HG03457 (cell line): Measurements from ENCODE around the gene RNPEPL1.

Experiments
- ATAC-seq: cut with Tn5 transposase; IDR thresholded peaks from one replicate; pipeline ENCODE4 v1.9.1; 2021; ENCODE audit warnings: moderate number of reproducible peaks; ENCODE audit not compliant: unreplicated experiment

RNPEPL1 gene

GRCh38 chr2:240622060-240622411 is 53.8 kb downstream of the RNPEPL1 start:
- no peak for ATAC-seq

DNA sequence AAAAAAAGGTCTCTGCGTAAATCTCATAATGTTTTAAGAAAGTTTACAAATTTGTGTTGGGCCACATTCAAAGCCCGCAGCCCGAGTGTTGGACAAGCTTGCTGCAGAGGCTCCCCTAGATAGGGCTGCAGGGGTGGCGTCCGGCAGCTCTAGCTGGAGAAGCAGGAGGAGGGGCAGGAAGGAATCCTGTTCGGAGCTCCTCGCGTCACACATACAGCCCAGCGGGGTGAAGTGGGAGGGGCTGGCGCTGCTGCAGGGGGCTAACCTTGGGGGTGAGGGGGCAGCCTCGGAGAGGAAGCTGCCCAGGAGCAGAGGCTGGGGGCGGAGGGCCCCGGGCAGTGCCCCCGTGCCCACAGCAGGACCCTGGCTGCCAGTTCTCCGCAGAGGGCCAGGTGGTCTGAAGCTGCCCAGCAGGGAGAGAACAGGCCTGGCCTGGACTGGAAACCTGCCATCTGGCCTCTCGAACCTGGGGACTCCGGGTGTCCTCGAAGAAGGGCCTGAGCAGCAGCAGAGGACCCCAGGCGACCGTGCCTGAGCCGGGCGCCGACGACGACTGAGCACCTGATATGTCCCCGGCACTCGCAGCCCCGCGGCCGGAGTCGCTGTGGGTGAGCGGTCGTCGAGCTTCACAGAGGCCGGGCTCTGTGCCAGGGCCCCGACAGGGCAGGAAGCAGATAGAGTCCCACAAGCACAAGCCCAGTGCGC is 54.4 kb downstream of the RNPEPL1 start:
- no peak for ATAC-seq

- no peak for ATAC-seq
Observed at GRCh38 chr2:240623531-240624010, 55.3 kb downstream of the RNPEPL1 start.

DNA sequence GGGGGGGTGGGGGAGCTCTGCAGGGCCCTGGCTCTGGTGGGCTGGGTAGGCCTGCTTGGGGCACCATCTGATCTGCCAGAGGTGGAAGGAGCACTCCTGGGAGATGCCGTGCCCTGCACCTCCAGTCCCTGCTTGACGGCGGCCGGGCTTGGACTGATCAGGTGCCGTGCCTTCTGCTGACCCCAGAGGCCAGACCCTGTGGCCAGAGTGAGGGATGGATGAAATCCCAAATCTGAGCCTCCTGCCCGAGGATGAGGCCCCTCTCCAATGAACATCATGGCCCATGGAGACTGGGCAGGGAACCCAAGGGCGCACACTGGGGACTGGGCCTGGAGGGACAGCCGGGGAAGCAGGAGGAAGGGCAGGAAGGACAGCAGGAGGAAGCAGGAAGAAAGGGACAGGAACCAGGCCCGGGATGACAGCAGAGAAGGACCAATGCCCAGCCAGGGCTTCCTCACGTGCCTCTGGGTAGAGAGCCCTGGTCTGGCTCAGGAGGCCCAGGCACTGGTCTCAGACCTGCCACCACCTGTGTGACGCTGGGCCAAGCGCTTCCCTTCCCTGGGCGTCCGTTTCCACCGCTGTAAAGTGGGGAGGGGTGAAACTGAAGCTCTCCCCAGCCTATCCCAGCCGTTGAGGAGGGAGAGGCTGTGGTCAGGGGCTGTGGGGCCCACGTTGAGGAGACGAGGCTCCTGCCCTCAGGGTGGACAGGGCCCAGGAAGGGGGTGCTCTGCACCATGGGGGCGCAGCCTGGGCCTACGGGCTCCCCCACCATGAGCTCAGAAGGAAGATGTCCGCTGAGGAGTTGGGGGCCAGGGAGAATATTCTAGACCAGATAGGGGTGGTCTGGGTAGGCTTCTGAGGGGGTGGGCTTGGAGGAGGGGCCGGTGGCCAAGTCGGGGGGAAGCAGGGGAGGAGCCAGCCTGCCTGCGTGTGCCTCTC is 56.0 kb downstream of the RNPEPL1 start:
- no peak for ATAC-seq

DNA sequence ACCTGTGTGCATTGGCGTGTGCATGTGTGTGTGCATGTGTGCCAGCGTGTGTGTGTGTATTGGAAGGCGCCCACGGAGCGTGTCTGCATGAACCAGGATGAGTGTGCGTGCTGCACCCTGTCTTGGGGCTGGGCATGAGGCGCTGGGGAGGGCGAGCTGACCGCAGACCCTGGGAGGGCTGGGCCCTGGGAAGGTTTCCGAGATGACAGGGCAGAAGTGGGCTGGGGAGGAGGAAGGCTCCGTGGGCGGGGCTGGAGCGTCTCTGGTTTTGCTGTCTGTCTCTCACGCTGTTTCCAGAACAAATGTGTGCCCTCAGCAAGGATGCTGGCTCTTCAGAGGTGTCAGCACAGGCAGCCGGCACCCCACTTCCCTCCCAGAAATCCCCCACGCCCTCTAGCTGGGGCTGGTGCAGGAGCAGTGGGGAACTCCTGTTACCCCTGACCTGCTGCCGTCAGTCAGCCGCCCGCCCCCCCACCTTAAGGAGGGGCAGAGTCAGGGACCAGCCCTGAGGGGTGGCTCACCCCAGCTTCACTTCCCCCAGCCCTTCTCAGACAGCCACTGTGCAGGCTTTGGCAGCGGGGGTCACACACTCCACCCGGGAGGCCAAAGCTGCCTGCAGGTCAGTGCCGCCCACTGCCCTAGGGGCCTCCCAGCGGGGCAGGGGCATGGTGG is 56.8 kb downstream of the RNPEPL1 start, which contains the start of gene GPR35:
Gene GPR35 (plus strand): TSS at position 531 of the 672 bp plus-strand sequence. CDS start 4,473 bp downstream, outside the sequence.
- no peak for ATAC-seq

DNA sequence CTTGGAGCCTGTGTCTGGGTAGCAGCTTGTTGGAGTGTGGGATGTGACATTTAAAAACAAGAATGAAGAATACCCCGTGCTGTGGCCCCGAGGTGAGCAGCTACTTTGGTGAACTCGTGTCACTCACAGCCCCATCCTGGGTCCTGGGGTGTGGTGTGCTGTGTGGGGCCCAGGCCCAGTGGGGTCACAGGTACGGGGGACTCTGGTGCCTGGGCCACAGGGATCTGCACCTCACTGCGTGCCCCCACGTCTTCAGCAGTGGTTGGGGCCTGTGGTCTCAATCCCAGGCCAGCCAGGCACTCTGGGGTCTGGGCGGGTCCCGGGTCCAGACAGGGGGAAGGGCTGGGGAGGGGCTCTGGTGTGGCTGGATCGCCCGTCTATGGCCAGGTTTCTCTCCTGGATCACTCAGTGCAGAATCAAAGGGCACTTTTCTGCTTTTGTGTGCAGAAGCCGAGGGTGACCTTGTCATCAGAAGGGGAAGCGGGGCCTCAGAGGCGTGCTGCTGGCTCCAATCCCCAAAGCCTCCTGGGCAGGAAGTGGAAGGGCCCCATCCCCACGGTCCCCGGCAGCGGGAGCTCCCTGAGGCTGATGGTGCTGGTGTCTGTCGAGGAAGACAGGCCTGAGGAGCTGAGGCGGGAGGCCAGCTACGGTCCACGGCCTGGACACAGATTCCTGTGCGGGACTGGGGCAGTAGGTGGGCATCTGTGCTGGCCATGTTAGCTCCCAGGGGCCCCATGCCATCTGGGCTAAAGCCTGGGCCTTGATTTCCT is 58.4 kb downstream of the RNPEPL1 start:
- ATAC-seq = no peak

DNA sequence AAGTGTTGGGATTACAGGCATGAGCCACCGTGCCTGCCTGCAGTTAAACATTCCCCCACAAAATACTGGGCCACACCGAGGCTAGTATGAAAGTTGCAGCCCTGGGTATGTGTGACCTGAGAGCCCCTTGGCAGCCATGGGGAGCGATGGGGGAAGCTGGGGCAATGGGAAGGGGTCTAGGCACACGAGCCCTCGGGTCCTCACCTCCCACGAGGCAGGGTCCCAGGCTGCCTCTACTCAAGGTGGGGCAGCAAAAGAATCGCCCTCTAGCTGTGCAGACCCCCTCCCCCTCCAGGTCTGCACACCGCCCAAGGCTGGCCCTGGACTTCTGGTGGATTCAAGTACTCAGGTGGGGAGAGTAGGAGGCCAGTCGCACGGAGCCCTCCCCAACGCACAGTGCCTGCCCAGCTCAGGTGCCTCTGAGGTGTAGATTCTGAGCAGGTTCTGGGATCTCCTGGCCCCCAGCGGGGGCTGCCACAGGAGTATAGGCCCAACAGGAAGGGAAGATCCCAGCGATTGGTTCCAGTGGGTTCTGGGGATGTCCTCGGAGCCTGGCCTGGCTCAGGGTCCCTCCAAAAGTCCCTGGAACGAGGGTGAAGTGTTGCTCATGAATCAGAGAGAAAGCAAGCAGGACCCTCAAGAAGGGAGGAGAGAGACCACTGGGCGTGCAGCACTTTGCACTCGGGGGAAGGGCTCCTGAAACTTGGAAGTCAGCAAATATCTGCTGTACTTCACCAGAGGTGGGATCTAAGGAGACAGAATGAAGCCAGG is 59.6 kb downstream of the RNPEPL1 start:
- no peak for ATAC-seq

DNA sequence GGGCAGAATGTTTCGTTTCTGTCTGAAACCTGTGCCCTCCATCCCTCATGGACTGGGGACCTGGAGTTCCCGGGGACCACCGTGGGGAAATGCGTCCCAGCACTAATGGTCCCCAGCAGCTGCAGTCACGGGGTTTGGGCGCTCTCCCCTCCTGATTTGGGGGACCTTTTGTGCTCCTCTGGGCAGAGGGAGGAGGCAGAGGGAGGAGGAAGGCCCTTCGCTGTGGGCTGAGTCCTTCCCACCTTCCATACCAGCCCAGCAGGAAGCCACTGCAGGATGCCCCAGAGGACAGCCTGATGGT is 60.2 kb downstream of the RNPEPL1 start:
- ATAC-seq = no peak

DNA sequence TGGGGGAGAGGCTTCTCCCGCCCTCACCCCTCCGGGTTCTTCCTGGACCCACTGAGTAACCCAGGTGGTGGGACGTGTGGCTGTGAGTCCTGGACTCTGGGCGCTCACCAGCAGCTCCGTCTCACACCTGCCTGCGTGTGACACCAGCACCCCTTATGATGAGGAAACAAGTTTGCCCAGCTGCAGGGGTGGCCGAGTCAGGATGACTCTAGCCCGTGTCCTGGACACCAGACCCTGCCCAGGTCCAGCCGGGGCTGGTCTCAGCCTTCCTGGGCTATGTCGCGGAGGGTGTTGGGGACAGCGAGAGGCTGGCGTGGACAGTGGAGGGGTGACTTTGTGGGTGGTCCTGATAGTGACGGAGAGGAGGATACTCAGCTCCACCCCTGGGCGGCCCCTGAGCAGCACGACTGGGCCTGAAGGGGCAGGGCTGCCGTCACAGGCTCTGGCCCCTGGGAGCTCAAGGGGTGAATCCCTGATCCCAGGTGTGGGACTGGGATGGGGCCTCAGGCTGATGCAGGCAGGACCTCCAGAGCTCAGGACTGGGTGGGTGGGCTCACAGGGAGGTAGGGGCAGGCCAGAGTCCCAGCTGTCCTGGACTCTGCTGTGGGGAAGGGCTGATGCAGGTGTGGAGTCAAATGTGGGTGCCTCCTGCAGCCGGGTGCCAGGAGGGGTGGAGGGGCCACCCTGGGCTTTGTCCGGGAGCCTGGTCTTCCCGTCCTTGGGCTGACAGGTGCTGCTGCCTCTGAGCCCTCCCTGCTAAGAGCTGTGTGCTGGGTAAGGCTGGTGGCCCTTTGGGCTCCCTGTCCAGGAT is 60.7 kb downstream of the RNPEPL1 start:
- no peak for ATAC-seq

- ATAC-seq = no peak
Observed at GRCh38 chr2:240629619-240629967, 61.3 kb downstream of the RNPEPL1 start.

- ATAC-seq = no peak
Observed at GRCh38 chr2:240629968-240630770, 61.9 kb downstream of the RNPEPL1 start.
